SK-N-SH (cell line): Measurements from ENCODE around the gene GPR27. TPM values are rescaled to one million over a fixed set of nuclear protein-coding genes. Genes with fewer than 3 reads are reported as not detected.

ENCODE experiments used
- CTCF ChIA-PET: fragments of 300-600, 350-600 bp; formaldehyde crosslinking; extraction: SDS; loops from one replicate; lab custom pipeline; 2021; lab: Yijun Ruan, JAX
- POLR2A ChIA-PET: fragments of 350-600 bp; sonication (Branson Sonifier 250); formaldehyde crosslinking; extraction: SDS; loops from one replicate; lab custom pipeline; 2020; ENCODE audit warnings: antibody characterized with exemption, inconsistent platforms; lab: Yijun Ruan, JAX
- DNase-seq: peaks from one replicate; pipeline ENCODE4 v3.0.0; 2012
- H2AFZ ChIP-seq: fragments of 200-600 bp; sonication (generic); 2 replicates; pipeline ENCODE4 v1.8.1; 2016; ENCODE audit warnings: antibody characterized with exemption, mild to moderate bottlenecking, low read depth
- H3F3A ChIP-seq: fragments of 200-600 bp; sonication (generic); replicated peaks from 2 replicates; pipeline ENCODE3; 2016; ENCODE audit warnings: antibody characterized with exemption, mild to moderate bottlenecking; ENCODE audit not compliant: insufficient read depth
- H3K27ac ChIP-seq, 2 experiments: fragments of 200-500 bp in 1 of 2; fragments of 200-600 bp in 1 of 2; sonication (Bioruptor generic) in 1 of 2; sonication (generic), shearing (Covaris generic) in 1 of 2; 2 replicates each; pipeline versions ENCODE4 v1.5.1 to v1.6.1; 2014 to 2016; ENCODE audit warnings: low read depth in 2 of 2, inconsistent platforms in 1 of 2, low read length in 1 of 2, mild to moderate bottlenecking in 1 of 2, mixed read lengths in 1 of 2
- H3K27me3 ChIP-seq: fragments of 200-600 bp; sonication (generic), shearing (Covaris generic); 2 replicates; pipeline ENCODE4 v1.6.1; 2016; ENCODE audit warnings: mixed run types; ENCODE audit not compliant: insufficient read depth
- H3K36me3 ChIP-seq, 2 experiments: fragments of 200-500 bp in 1 of 2; fragments of 200-600 bp in 1 of 2; sonication (Bioruptor generic) in 1 of 2; sonication (generic) in 1 of 2; replicated peaks in 1 of 2; 2 replicates each; pipeline versions ENCODE3 to v1.5.1; 2014 to 2016; ENCODE audit warnings: low read length in 1 of 2, mild to moderate bottlenecking in 1 of 2; ENCODE audit not compliant: insufficient read depth in 2 of 2, control insufficient read depth in 1 of 2
- H3K4me1 ChIP-seq, 2 experiments: fragments of 200-500 bp in 1 of 2; fragments of 200-600 bp in 1 of 2; sonication (Bioruptor generic) in 1 of 2; sonication (generic), shearing (Covaris generic) in 1 of 2; 2 replicates each; pipeline versions ENCODE4 v1.5.1 to v1.6.1; 2014 to 2016; ENCODE audit warnings: low read depth in 1 of 2, low read length in 1 of 2, mixed run types in 1 of 2; ENCODE audit not compliant: insufficient read depth in 2 of 2, control insufficient read depth in 1 of 2
- H3K4me2 ChIP-seq: fragments of 200-600 bp; sonication (generic), shearing (Covaris generic); 2 replicates; pipeline ENCODE4 v1.6.1; 2017; ENCODE audit warnings: mixed run types
- H3K4me3 ChIP-seq, 2 experiments: fragments of 200-500 bp in 1 of 2; fragments of 200-600 bp in 1 of 2; sonication (Bioruptor generic) in 1 of 2; sonication (generic), shearing (Covaris generic) in 1 of 2; 2 replicates each; pipeline versions ENCODE4 v1.5.1 to v1.8.1; 2014 to 2016; ENCODE audit warnings: low read depth in 2 of 2, inconsistent platforms in 1 of 2, low read length in 1 of 2, mild to moderate bottlenecking in 1 of 2, mixed read lengths in 1 of 2, moderate library complexity in 1 of 2
- H3K79me2 ChIP-seq: fragments of 200-600 bp; sonication (generic); 2 replicates; pipeline ENCODE4 v1.8.1; 2017; ENCODE audit warnings: mild to moderate bottlenecking; ENCODE audit not compliant: insufficient read depth
- H3K9ac ChIP-seq: fragments of 200-600 bp; sonication (generic); 2 replicates; pipeline ENCODE4 v1.6.1; 2017; ENCODE audit warnings: mixed run types
- H3K9me2 ChIP-seq: fragments of 200-600 bp; sonication (generic); 2 replicates; pipeline ENCODE4 v1.6.1; 2017; ENCODE audit warnings: mixed run types
- H3K9me3 ChIP-seq: fragments of 200-600 bp; sonication (generic); 2 replicates; pipeline ENCODE4 v1.6.1; 2017; ENCODE audit warnings: mixed run types, mild to moderate bottlenecking, moderate library complexity
- H4K20me1 ChIP-seq: fragments of 200-600 bp; sonication (generic); 2 replicates; pipeline ENCODE4 v1.6.1; 2017; ENCODE audit warnings: mild to moderate bottlenecking, mixed run types; ENCODE audit not compliant: insufficient read depth
- EP300 ChIP-seq, 2 experiments: IDR thresholded peaks; 2 replicates each; pipeline versions ENCODE4 v1.4.0 to v1.6.1; 2012; ENCODE audit warnings: borderline replicate concordance in 1 of 2, low read depth in 1 of 2, low read length in 1 of 2
- EZH2phosphoT487 ChIP-seq: fragments of 200-600 bp; sonication (generic); IDR thresholded peaks from 2 replicates; pipeline ENCODE4 v1.6.1; 2017; ENCODE audit warnings: low read depth, mixed run types, mild to moderate bottlenecking, antibody characterized with exemption, moderate library complexity, borderline replicate concordance
- FOSL2 ChIP-seq: IDR thresholded peaks from 2 replicates; pipeline ENCODE4 v1.4.0; 2012; ENCODE audit warnings: low read depth, mild to moderate bottlenecking, moderate library complexity, borderline replicate concordance
- FOXM1 ChIP-seq: IDR thresholded peaks from 2 replicates; pipeline ENCODE4 v1.4.0; 2012; ENCODE audit warnings: low read depth, mild to moderate bottlenecking
- GABPA ChIP-seq: IDR thresholded peaks from 2 replicates; pipeline ENCODE4 v1.4.0; 2012; ENCODE audit warnings: low read depth, mild to moderate bottlenecking
- MAX ChIP-seq: IDR thresholded peaks from 2 replicates; pipeline ENCODE4 v1.4.0; 2012; ENCODE audit warnings: low read depth
- MXI1 ChIP-seq: IDR thresholded peaks from 2 replicates; pipeline ENCODE4 v1.6.1; 2012; ENCODE audit warnings: mild to moderate bottlenecking, low read depth, low read length, improper control_type of control experiment
- NRF1 ChIP-seq: IDR thresholded peaks from 2 replicates; pipeline ENCODE4 v1.6.1; 2012; ENCODE audit warnings: low read depth, mild to moderate bottlenecking, low read length
- POLR2AphosphoS5 ChIP-seq: IDR thresholded peaks from 2 replicates; pipeline ENCODE4 v1.6.1; 2012; ENCODE audit warnings: low read depth, low read length
- RCOR1 ChIP-seq: fragments of 150-350 bp; IDR thresholded peaks from 2 replicates; pipeline ENCODE4 v1.6.1; 2017; ENCODE audit warnings: antibody characterized with exemption, low read length
- SMC3 ChIP-seq: IDR thresholded peaks from 2 replicates; pipeline ENCODE4 v1.6.1; 2012; ENCODE audit warnings: low read depth, low read length, improper control_type of control experiment
- WGBS: methylation state at CpG from one replicate; pipeline ENCODE4 v1.1.6; 2017; ENCODE audit warnings: low lambda C conversion rate; 5-methylcytosine and 5-hydroxymethylcytosine counted together
- polyA plus RNA-seq, 3 experiments: library from polyadenylated mRNA; depleted of rRNA; stranded (reverse); fragments of >200 nt; gene quantifications; 2 replicates each; pipeline ENCODE4 v1.2.3, GENCODE V29; 2012
- TF ChIP-seq, protein P1 (sequence below): IDR thresholded peaks from 2 replicates; pipeline ENCODE4; 2012
- TF ChIP-seq, protein P2 (sequence below): IDR thresholded peaks from 2 replicates; pipeline ENCODE4 v1.6.1; 2012; ENCODE audit warnings: mild to moderate bottlenecking, low read depth, low read length, moderate library complexity
- TF ChIP-seq, protein P3 (sequence below): fragments of 150-350 bp; IDR thresholded peaks from 2 replicates; pipeline ENCODE4 v1.6.1; 2016; ENCODE audit warnings: mild to moderate bottlenecking, low read depth, low read length
- TF ChIP-seq, protein P4 (sequence below): fragments of 200-600 bp; sonication (generic); IDR thresholded peaks from 2 replicates; pipeline ENCODE4 v1.6.1; 2017; ENCODE audit warnings: antibody characterized with exemption, mild to moderate bottlenecking, moderate library complexity

Gene GPR27
- polyA plus RNA-seq, 1 of the 3 experiments (the other 2 are of a cell fraction): 0.05 TPM

- H2AFZ ChIP-seq: no peak overlapping the region
- no peaks in the 10 kb centered on the region for H3F3A ChIP-seq
- no peak overlapping the region for H3K4me3 ChIP-seq
- H3K36me3 ChIP-seq: no peaks in the 10 kb centered on the region
- no peak for TF ChIP-seq MAX
- no peak for TF ChIP-seq EZH2phosphoT487
- TF ChIP-seq, protein P1, sequence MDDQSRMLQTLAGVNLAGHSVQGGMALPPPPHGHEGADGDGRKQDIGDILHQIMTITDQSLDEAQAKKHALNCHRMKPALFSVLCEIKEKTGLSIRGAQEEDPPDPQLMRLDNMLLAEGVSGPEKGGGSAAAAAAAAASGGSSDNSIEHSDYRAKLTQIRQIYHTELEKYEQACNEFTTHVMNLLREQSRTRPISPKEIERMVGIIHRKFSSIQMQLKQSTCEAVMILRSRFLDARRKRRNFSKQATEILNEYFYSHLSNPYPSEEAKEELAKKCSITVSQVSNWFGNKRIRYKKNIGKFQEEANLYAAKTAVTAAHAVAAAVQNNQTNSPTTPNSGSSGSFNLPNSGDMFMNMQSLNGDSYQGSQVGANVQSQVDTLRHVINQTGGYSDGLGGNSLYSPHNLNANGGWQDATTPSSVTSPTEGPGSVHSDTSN: no peak
- TF ChIP-seq, protein P2, sequence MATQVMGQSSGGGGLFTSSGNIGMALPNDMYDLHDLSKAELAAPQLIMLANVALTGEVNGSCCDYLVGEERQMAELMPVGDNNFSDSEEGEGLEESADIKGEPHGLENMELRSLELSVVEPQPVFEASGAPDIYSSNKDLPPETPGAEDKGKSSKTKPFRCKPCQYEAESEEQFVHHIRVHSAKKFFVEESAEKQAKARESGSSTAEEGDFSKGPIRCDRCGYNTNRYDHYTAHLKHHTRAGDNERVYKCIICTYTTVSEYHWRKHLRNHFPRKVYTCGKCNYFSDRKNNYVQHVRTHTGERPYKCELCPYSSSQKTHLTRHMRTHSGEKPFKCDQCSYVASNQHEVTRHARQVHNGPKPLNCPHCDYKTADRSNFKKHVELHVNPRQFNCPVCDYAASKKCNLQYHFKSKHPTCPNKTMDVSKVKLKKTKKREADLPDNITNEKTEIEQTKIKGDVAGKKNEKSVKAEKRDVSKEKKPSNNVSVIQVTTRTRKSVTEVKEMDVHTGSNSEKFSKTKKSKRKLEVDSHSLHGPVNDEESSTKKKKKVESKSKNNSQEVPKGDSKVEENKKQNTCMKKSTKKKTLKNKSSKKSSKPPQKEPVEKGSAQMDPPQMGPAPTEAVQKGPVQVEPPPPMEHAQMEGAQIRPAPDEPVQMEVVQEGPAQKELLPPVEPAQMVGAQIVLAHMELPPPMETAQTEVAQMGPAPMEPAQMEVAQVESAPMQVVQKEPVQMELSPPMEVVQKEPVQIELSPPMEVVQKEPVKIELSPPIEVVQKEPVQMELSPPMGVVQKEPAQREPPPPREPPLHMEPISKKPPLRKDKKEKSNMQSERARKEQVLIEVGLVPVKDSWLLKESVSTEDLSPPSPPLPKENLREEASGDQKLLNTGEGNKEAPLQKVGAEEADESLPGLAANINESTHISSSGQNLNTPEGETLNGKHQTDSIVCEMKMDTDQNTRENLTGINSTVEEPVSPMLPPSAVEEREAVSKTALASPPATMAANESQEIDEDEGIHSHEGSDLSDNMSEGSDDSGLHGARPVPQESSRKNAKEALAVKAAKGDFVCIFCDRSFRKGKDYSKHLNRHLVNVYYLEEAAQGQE: no peak
- no peak for TF ChIP-seq FOXM1
- no peak for TF ChIP-seq POLR2AphosphoS5
- TF ChIP-seq RCOR1: no peak
- TF ChIP-seq SMC3: no peak
- no peak overlapping the region for H3K4me2 ChIP-seq
- CTCF ChIA-PET: interaction anchor here (2.6 kb wide), 1 partner anchor 10 kb away, joined by 14 read pairs; no protein-coding TSS in a partner anchor
- H3K27ac ChIP-seq: no peak overlapping the region
- H3K9me3 ChIP-seq: no peaks in the 10 kb centered on the region
- no peaks in the 10 kb centered on the region for H3K9me2 ChIP-seq
- H3K9ac ChIP-seq: no peak overlapping the region
- POLR2A ChIA-PET: no interaction called here
- H3K27me3 ChIP-seq: peaks cover 12% of the 10 kb centered on the region
- 85% methylated on average over 7 of the region's 7 CpGs for WGBS
- H3K4me1 ChIP-seq: peaks cover 0 to 8% of the 10 kb centered on the region in 2 experiments; a peak in 1 of 4 replicates
- no peaks in the 10 kb centered on the region for H4K20me1 ChIP-seq
- H3K79me2 ChIP-seq: no peaks in the 10 kb centered on the region
- no peak for DNase-seq
Observed at GRCh38 chr3:71721002-71721401, 32.7 kb upstream of the GPR27 start.

GRCh38 chr3:71721651-71722157 is 32.0 kb upstream of the GPR27 start:
- CTCF ChIA-PET: interaction anchor here (3.7 kb wide), 1 partner anchor 10 kb away, joined by 23 read pairs; no protein-coding TSS in a partner anchor
- H3K27ac ChIP-seq: no peak overlapping the region
- no peak overlapping the region for H3K4me2 ChIP-seq
- H3K9me2 ChIP-seq: no peaks in the 10 kb centered on the region
- H3F3A ChIP-seq: no peaks in the 10 kb centered on the region
- POLR2A ChIA-PET: no interaction called here
- H2AFZ ChIP-seq: no peak overlapping the region
- H3K9ac ChIP-seq: no peak overlapping the region
- no peak for DNase-seq
- no peak overlapping the region for H3K4me3 ChIP-seq
- H4K20me1 ChIP-seq: no peaks in the 10 kb centered on the region
- H3K79me2 ChIP-seq: no peaks in the 10 kb centered on the region
- H3K36me3 ChIP-seq: no peaks in the 10 kb centered on the region
- H3K4me1 ChIP-seq: peaks cover 0 to 13% of the 10 kb centered on the region in 2 experiments; a peak in 1 of 4 replicates
- 60% methylated on average over 6 of the region's 6 CpGs for WGBS
- peaks cover 12% of the 10 kb centered on the region for H3K27me3 ChIP-seq
- no peaks in the 10 kb centered on the region for H3K9me3 ChIP-seq
- TF ChIP-seq, protein P1: no peak
- TF ChIP-seq FOSL2: no peak
- TF ChIP-seq, protein P3, sequence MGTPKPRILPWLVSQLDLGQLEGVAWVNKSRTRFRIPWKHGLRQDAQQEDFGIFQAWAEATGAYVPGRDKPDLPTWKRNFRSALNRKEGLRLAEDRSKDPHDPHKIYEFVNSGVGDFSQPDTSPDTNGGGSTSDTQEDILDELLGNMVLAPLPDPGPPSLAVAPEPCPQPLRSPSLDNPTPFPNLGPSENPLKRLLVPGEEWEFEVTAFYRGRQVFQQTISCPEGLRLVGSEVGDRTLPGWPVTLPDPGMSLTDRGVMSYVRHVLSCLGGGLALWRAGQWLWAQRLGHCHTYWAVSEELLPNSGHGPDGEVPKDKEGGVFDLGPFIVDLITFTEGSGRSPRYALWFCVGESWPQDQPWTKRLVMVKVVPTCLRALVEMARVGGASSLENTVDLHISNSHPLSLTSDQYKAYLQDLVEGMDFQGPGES: no peak
- TF ChIP-seq, protein P4, sequence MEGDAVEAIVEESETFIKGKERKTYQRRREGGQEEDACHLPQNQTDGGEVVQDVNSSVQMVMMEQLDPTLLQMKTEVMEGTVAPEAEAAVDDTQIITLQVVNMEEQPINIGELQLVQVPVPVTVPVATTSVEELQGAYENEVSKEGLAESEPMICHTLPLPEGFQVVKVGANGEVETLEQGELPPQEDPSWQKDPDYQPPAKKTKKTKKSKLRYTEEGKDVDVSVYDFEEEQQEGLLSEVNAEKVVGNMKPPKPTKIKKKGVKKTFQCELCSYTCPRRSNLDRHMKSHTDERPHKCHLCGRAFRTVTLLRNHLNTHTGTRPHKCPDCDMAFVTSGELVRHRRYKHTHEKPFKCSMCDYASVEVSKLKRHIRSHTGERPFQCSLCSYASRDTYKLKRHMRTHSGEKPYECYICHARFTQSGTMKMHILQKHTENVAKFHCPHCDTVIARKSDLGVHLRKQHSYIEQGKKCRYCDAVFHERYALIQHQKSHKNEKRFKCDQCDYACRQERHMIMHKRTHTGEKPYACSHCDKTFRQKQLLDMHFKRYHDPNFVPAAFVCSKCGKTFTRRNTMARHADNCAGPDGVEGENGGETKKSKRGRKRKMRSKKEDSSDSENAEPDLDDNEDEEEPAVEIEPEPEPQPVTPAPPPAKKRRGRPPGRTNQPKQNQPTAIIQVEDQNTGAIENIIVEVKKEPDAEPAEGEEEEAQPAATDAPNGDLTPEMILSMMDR: no peak
- TF ChIP-seq NRF1: no peak
- TF ChIP-seq EP300 (IDR thresholded peaks at IDR 0.05; ENCODE audit: borderline replicate concordance in 1 of 2, low read depth in 1 of 2, low read length in 1 of 2): no peak
- no peak for TF ChIP-seq MXI1
- no peak for TF ChIP-seq SMC3
- no peak for TF ChIP-seq GABPA
- no peak for TF ChIP-seq FOXM1
